COR-L47 (cell line): ENCODE results near the gene PCGF6.
"Not testable (repeated sequence)": the region's sequence is repeated elsewhere in the genome, so short reads cannot be mapped to it uniquely, and the experiment has no call there.

Experiments used
- DNase-seq: peaks from one replicate; lab custom pipeline; 2025; lab: John Stamatoyannopoulos, UW

PCGF6 gene, protein sequence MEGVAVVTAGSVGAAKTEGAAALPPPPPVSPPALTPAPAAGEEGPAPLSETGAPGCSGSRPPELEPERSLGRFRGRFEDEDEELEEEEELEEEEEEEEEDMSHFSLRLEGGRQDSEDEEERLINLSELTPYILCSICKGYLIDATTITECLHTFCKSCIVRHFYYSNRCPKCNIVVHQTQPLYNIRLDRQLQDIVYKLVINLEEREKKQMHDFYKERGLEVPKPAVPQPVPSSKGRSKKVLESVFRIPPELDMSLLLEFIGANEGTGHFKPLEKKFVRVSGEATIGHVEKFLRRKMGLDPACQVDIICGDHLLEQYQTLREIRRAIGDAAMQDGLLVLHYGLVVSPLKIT

DNA sequence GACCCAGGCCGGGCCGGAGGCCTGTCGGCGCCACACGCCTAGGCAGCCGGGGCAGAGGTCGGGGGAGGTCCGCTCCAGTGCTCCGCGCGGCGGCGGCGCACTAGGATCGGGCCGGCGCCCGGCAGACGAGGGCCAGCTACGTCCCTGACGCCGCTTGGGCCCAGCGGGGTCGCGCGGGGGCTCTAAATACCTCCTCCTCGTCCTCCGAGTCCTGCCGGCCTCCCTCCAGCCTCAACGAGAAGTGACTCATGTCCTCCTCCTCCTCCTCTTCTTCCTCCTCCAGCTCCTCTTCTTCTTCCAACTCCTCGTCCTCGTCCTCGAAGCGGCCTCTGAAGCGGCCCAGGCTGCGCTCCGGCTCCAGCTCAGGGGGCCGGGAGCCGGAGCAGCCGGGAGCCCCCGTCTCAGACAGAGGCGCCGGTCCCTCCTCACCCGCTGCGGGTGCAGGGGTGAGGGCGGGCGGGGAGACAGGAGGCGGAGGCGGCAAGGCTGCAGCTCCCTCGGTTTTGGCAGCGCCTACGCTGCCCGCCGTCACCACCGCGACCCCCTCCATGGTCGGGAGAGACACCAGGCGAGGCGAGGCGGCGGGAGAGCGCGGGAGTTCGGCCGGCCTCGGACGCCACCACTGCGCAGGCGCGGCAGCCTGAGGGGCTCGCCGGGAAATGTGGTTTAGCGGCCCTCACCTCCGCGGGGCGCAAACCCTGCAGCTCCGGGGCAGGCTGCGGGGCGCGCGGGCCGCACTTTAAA is at the start of gene PCGF6:
TSS of gene PCGF6 (minus strand) at position 624 of the 744 bp plus-strand sequence. CDS start at position 550, 74 bp downstream.
- peak; percentile 69 for DNase-seq

DNA sequence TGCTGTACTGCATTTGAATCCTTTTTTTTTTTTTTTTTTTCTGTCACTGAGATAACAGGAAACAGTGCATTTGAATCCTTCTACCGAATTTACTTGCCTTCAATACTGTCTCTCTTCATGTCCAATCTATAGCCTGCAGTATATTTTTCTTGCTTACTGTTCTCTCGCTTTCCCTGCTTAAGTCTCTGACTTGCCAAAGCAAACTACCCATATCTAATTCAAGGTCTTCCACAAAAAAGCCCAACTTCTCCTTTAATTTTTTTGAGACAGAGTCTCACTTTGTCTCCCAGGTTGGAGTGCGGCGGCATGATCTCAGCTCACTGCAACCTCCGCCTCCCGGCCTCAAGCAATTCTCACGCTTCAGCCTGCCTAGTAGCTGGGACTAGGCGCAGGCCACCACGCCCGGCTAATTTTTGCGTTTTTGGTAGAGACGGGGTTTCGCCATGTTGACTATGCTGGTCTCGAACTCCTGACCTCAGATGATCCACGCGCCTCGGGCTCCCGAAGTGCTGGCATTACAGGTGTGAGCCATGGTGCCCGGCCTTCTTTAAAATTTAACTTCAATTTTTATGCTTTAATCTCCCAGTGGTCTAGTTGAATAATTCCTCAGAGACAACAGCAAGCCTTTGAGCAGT is 46.4 kb upstream of the PCGF6 start:
- no peak for DNase-seq

DNA sequence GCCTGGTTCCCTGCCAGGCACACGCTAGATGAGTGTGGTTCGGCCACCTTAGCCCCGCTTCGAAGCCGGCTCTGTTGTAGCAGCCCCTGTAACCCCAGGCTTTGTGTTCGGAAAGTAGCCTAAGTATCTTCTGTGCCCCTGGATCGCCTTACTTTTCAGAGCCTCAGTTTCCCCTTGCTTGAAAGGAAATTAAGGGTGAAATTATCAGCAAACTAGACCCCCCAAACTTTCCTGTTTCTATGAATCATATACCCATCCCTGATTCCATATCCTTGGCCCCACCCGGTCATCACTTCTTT is 45.8 kb upstream of the PCGF6 start:
- no peak for DNase-seq

DNA sequence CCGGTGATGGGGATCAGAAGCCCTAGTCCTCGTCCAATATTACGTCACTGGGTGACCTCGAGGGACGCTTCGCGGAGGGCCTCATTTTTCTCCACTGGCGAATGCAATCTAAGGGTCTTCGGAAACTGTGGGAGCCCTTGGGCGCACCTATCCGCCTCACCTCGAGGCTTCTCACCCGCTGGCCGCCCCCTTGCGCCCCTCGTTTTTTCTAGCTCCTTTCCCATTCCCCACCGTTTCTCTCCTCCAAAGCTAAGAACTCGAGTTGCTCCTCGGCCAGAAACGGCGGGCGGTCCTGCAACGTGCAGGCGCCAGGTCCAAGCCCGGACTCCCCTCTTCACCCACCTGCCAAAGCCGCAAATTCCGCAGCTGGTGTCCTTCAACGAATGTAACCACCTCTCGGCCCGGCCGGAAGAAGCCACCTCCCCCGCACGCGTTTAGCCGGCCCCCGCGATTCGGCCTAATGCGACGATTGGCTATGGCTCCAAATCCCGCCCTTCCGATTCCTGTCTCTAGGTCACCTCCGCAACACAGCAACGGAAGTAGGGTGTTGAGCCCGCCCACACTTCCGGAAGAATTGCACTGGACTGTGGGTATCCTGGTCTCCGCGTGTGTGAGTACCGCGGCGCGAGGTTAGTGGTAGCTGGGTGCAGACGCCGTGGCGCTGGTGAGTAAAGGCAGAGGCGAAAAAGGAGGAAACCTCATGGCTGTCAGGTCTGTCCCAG is 45.3 kb upstream of the PCGF6 start, which contains the start of the genes ATP5MK and PDCD11:
TSS of gene ATP5MK (minus strand) at position 409 of the 722 bp plus-strand sequence. CDS start 4,018 bp downstream, outside the sequence.
TSS of gene PDCD11 (plus strand) at position 560 of the 722 bp plus-strand sequence. CDS start 1,801 bp downstream, outside the sequence.
- peak; percentile 88 for DNase-seq

DNA sequence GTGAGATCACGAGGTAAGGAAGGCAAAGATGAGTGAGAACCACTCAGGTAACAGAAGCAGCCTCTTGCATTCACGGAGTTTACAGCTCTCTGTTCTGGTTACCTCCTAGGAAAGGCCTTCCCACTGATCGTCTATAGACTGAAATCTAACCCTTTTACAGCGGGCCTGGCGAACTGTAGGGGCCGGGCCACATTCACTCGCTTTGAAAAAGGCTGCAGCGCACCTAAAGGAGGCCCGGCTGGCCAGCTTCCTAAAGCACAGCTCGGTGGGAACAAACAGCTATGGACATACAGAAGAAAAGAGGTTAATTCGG is 44.8 kb upstream of the PCGF6 start:
- no peak for DNase-seq

DNA sequence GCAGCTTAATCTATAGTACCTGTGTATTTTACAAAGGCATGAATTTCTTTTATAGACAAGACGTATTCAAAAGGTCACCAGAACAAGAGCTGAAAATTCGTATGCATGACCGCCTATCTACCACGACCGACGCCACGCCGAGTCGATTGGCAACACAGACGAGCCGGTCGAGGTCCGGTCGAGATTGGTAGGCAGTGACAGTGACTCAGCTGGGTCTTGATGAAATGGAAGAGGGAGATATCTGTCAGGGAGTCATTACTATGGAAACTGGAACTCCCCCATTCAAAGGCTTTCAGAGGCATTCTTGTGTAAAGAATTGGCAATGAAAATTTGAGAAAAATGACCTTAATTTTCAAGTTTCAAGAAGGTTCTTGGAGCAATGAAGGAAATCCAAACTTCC is 43.2 kb upstream of the PCGF6 start:
- no peak for DNase-seq

DNA sequence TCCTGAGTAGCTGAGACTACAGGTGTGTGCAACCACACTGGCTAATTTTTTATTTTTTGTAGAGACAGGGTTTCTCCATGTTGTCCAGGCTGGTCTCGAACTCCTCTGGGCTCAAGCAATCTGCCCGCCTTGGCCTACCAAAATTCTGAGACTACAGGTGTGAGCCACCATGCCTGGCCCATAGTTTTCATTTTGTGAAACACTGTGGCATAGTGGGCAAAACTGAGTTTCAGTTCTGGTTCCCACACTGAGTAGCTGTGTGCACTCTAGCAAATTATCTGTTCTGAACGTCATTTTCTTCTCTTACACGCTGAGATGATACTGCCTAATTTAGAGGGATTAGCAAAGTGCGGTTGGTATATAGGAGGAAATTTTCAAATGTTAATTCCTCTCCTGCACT is 31.8 kb upstream of the PCGF6 start:
- no peak for DNase-seq

DNA sequence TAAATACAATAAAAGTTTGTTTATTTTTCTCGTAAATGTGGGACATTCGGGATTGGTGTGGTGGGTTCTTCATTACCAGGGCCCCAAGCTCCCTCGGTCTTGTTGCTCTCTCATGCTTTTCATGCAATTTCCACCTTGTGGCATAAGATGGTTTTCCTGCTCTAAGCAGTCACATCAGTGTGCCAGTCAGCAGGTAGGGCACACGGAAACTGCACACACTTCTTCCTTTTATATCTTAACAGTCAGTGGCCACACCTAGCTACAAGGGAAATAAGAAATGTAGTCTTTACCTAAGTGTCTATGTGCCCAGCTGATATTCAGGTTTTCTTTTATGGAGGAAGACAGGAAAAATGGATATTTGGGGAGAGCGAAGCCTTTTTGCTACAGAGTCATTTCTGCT is 23.3 kb upstream of the PCGF6 start:
- no peak for DNase-seq

DNA sequence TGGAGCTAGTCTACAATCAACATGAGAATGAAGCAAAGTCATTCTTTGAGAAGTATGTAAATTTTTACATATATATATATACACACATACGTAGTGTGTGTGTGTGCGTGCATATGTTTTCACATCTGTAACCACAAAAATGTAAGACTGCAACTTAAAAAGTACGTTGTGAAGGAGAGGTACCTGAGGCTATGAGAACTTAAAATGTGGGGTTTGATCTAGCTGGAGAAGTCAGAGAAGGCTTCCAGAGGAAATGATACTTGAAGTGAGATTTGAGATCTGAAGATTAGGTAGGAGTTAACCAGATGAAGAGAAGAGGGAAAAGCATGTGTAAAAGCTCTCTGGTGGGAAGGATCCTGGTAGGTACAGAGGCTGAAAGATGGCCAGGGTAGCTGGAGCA is 22.6 kb upstream of the PCGF6 start:
- no peak for DNase-seq

DNA sequence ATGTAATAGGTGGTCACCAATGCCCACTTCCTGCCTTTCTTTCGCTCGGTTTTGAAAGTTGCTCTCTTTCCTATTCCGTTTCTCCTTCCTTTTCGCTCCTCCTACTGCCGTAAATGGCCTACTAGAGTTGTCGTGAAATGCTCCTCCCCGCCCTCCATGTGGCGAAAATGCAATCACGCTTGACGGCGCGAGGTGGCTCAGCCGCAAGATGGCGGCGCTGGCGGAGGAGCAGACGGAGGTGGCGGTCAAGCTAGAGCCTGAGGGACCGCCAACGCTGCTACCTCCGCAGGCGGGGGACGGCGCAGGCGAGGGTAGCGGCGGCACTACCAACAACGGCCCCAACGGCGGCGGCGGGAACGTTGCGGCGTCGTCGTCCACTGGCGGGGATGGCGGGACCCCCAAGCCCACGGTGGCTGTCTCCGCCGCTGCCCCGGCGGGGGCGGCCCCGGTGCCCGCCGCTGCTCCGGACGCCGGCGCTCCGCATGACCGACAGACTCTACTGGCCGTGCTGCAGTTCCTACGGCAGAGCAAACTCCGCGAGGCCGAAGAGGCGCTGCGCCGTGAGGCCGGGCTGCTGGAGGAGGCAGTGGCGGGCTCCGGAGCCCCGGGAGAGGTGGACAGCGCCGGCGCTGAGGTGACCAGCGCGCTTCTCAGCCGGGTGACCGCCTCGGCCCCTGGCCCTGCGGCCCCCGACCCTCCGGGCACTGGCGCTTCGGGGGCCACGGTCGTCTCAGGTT is 17.0 kb upstream of the PCGF6 start, which contains the start of gene TAF5:
TSS of gene TAF5 (plus strand) at position 195 of the 737 bp plus-strand sequence. CDS start at position 209, 14 bp downstream.
- DNase-seq, result peak; percentile 78

DNA sequence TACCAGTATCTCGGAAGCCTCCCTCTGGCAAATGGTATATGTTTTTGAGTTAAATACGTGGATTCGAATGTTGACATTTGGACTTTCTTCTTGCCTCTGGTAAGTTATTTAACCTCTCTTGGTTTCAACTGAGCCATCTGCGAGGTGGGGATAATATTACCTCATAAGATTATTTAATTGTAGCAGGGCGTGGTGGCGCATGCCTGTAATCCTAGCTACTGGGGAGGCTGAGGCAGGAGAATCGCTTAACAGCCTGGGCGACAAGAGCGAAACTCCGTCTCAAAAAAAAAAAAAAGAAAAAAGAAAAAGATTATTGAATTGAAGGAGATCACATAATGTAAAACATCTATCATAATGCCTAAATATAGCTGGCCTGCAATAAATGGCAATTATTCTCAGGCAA is 16.4 kb upstream of the PCGF6 start:
- DNase-seq, result no peak

DNA sequence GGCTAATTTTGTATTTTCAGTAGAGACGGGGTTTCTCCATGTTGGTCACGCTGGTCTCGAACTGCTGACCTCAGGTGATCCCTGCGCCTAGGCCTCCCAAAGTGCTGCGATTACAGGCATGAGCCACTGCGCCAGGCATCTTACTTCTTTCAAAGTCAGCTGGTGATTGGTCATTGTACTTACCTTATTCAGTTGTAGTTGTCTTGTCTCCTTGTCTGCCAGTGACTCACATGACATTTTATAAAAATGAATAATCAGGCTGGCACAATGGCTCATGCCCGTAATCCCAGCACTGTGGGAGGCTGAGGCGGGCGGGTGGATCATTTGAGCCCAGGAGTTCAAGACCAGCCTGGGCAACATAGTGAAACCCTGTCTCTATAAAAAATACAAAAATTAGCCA is 9.9 kb upstream of the PCGF6 start:
- DNase-seq, result not testable (repeated sequence)

DNA sequence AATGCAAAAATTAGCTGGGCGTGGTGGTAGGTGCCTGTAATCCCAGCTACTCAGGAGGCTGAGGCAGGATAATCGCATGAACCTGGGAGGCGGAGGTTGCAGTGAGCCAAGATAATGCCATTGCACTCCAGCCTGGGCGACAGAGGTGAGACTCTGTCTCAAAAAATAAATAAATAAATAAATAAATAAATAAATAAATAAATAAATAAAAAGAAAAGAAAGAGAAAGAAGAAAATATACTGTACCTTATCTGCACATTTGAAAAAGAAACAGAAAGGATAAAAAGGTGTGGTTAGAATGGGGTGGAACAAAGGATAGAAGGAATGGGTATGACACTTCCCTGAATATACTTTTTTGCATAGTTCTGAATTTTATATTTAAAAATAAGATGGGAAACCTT is 8.6 kb upstream of the PCGF6 start:
- DNase-seq, result not testable (repeated sequence)

DNA sequence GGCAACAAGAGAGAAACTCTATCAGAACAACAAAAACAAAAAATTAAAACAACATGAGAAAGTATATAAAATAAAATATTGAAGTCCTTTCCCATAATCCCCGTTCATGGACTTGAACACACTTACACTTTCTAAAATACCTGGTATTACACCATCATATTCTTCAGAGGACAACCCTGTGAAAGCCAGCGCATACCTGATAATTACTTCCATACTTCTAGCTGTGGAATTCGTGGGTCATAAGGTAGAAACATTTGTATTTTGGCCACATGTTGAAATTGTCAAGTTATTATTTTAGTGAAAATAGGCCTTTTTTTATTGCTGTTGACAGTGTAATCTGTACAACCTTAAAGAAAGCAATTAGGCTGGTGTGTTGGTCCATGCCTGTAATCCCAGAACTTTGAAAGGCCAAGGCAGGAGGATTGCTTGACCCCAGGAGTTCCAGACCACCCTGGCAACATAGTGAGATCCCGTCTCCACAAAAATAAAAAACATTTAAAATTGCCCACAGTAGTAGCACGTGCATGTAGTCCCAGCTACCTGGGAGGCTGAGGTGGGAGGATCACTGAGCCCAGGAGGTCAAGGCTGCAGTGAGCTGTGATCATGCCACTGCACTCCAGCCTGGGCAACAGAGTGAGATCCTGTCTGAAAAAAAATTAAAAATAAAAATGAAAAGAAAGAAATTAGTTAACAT is 5.1 kb upstream of the PCGF6 start:
- DNase-seq, result no peak

DNA sequence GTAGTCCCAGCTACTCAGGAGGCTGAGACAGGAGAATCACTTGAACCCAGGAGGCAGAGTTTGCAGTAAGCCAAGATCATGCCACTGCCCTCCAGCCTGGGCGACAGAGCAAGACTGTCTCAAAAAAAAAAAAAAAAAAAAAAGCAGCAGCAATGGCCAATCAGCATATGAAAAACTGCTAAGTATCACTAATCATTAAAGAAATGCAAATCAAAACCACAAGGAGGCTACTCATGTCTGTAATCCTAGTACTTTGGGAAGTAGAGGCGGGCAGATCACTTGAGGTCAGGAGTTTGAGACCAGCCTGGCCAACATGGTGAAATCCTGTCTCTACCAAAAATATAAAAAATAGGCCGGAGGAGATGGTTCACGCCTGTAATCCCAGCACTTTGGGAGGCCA is 3.6 kb upstream of the PCGF6 start:
- DNase-seq, result not testable (repeated sequence)

DNA sequence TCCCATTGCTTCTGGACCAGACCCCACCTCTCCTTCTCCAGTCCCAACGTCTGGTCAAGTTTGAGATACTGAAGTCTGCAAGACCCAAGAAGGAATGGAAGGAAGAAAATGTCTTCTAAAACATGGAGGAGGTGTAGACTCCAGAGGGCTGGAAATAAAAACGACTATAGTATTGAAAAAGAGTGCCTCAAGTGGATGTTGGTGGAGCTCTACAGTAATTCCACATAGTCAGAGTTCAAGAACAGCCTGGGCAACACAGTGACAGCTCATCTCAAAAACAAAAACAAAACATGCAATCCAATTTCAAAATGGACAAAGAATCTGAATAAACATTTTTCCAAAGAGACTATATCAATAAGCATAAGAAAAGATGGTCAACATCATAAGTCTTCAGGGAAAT is 2.3 kb upstream of the PCGF6 start:
- DNase-seq, result no peak

DNA sequence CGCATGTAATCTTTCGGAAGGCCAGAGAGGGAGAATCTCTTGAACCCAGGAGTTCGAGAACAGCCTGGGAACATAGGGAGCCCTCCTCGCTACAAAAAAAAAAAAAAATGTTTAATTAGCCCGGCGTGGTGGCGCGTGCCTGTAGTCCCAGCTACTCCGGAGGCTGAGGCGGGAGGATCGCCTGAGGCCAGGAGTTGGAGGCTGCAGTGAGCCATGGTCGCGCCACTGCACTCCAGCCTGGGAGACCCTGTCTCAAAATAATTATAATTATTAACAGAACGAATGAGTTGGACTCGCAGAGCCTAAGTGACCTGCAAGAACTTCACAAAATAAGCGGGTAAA is 794 bp downstream of the PCGF6 start:
- no peak for DNase-seq

DNA sequence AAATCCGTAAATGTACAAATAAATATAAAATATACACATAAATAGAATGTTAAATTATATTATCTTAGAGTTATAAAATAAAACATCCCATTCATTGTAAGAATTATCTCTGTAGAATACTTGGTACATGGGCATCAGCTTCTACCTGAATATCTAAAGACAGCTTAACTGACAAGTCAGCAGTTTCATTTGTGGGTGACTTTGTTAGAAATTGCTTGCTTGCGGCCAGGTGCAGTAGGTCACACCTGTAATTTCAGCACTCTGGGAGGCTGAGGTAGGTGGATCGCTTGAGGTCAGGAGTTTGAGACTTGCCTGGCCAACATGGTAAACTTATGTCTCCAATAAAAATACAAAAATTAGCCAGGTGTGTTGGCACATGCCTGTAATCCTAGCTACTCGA is 14.6 kb downstream of the PCGF6 start:
- DNase-seq, result no peak

DNA sequence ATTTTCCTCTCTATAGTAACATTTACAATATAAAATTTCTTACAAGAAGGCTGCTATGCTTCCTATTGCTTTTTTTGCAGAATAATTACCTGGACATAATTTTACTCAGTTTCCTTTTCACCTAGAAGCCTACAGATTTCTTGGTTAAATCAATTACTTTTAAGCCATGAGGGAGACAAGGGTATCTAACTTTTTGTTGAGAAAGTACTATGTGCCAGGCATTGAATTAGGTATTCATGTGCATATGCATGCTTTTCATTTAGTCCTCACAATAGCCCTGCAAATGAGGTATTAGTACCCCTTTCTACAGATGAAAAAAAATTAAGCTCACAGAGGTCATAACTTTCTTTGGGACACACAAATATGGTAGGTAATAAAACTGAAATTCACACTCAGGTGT is 16.4 kb downstream of the PCGF6 start:
- DNase-seq, result no peak

DNA sequence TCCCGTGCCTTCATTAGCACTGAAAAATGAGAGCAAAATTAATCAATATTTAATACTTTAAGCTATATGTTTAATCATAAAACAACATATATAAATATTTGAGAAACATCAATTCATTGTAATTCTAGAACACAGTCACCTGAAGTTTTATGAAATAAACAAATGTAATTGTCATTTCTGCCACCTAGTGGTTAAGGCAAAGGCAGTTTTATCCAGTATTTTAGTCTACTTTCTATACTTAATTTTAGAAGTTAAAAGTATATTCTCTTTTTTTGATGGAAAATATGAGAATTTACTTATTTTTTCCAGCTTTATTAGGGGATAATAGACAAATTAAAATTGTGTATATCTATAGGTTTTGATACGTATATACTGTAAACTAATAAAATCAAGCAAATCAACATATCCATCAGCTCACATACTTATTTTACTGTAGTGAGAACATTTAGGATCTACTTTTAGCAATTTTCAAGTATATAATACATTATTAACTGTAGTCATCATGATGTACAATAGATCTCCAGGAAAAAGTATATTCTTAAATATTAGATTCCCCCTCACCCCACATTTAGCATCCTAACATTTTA is 16.9 kb downstream of the PCGF6 start:
- DNase-seq, result peak; percentile 3

DNA sequence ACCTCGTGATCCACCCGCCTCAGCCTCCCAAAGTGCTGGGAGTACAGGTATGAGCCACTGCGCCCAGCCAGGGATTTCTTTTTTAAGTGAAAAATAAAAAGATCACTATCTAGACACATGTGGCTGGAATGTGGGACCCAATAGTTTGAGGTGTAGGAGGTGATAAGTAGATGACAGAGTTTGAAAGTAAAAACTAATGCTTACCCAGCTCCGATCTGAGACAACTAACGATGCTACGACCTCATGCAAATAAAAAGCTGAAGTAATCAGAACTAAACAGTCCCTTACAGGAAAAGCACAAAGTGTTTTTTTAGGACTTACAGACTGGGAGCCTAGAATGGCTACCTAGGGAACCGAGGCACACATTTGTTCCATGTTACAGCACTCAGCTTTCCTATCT is 23.0 kb downstream of the PCGF6 start:
- no peak for DNase-seq
